Esophagus muscularis mucosa (tissue), 3 donors: ENCODE measurements around the gene PCNT.

ENCODE experiments used
- CTCF ChIP-seq, 3 experiments: fragments of 200-600 bp in 2 of 3; fragments of 450-650 bp in 1 of 3; sonication (generic) in 2 of 3; IDR thresholded peaks; one replicate each; pipeline ENCODE4 v1.5.1; 2017 to 2019; ENCODE audit warnings: antibody characterized with exemption in 3 of 3, mild to moderate bottlenecking in 2 of 3, moderate library complexity in 1 of 3
- POLR2A ChIP-seq: fragments of 450-650 bp; IDR thresholded peaks from one replicate; pipeline ENCODE4 v1.6.1; 2017; ENCODE audit warnings: antibody characterized with exemption, moderate library complexity, mild to moderate bottlenecking, low read depth
- POLR2AphosphoS5 ChIP-seq, 2 donors: sonication (generic); formaldehyde crosslinking; IDR thresholded peaks; one replicate each; pipeline ENCODE4 v1.6.1; 2017; ENCODE audit warnings: antibody characterized with exemption in 2 of 2

GRCh38 chr21:46376231-46376628 lies 52.3 kb downstream of the PCNT start:
- TF ChIP-seq CTCF (IDR thresholded peaks at IDR 0.05) (no peak), POLR2AphosphoS5 (IDR thresholded peaks at IDR 0.05) (no peak), POLR2A (no peak)
